Vagina (tissue), 2 donors: Measurements from ENCODE around the gene UCN.
A peak's percentile ranks its signal among the peaks of the same experiment; 100 is the strongest.

ENCODE experiments used
- POLR2A ChIP-seq, 2 donors: fragments of 450-650 bp; IDR thresholded peaks; one replicate each; pipeline ENCODE4 v1.6.1; 2017; ENCODE audit warnings: antibody characterized with exemption in 2 of 2, mild to moderate bottlenecking in 2 of 2, moderate library complexity in 2 of 2
- POLR2AphosphoS5 ChIP-seq, 2 donors: sonication (generic); formaldehyde crosslinking; IDR thresholded peaks; one replicate each; pipeline ENCODE4 v1.9.0; 2017; ENCODE audit warnings: antibody characterized with exemption in 2 of 2, mild to moderate bottlenecking in 2 of 2, low read depth in 1 of 2; ENCODE audit not compliant: insufficient read depth in 1 of 2
- TF ChIP-seq, protein P1 (sequence below), 3 experiments: fragments of 450-650 bp in 2 of 3; fragments of 200-600 bp in 1 of 3; sonication (generic) in 1 of 3; IDR thresholded peaks; one replicate each; pipeline ENCODE4 v1.5.1; 2017 to 2019; ENCODE audit warnings: antibody characterized with exemption in 3 of 3, mild to moderate bottlenecking in 2 of 3, moderate library complexity in 2 of 3

DNA sequence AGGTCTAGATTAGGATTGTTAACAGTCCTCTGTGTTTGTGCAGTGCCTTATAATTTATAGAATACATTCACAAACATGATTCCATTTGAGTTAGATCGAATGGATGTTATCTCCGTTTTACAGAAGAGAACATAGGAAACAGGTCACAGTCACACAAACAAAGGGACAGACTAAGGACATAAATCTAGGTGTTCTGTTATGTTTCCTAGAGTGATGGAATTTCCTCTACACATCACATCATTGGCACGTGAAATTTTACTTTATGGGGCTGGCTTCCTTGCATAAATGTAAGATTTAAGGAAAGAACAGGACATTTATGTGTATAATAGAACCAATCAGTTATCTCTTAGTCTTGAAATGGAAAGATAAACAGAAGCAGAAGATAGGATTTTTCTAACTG is 19.6 kb downstream of the UCN start:
- TF ChIP-seq, protein P1, sequence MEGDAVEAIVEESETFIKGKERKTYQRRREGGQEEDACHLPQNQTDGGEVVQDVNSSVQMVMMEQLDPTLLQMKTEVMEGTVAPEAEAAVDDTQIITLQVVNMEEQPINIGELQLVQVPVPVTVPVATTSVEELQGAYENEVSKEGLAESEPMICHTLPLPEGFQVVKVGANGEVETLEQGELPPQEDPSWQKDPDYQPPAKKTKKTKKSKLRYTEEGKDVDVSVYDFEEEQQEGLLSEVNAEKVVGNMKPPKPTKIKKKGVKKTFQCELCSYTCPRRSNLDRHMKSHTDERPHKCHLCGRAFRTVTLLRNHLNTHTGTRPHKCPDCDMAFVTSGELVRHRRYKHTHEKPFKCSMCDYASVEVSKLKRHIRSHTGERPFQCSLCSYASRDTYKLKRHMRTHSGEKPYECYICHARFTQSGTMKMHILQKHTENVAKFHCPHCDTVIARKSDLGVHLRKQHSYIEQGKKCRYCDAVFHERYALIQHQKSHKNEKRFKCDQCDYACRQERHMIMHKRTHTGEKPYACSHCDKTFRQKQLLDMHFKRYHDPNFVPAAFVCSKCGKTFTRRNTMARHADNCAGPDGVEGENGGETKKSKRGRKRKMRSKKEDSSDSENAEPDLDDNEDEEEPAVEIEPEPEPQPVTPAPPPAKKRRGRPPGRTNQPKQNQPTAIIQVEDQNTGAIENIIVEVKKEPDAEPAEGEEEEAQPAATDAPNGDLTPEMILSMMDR (IDR thresholded peaks at IDR 0.05): no peak
- TF ChIP-seq POLR2AphosphoS5 (IDR thresholded peaks at IDR 0.05; ENCODE audit: insufficient read depth in 1 of 2, low read depth in 1 of 2) (peak in 1 of 2 donors; percentile 49), POLR2A (IDR thresholded peaks at IDR 0.05) (no peak)
